HL-60 (cell line): ENCODE measurements around the gene TAGLN.

Experiments used
- DNase-seq, 2 experiments: peaks; one replicate each; pipeline ENCODE4 v3.0.0-alpha.2; 2010 to 2020; ENCODE audit warnings: low read depth in 1 of 2, low spot score in 1 of 2
- H3K27ac ChIP-seq: fragments of 250-450 bp; sonication (Bioruptor Pico); replicated peaks from 2 replicates; pipeline ENCODE4 v1.5.1; 2020; ENCODE audit warnings: mild to moderate bottlenecking, moderate library complexity
- H3K27me3 ChIP-seq: fragments of 250-450 bp; sonication (Bioruptor Pico); 2 replicates; pipeline ENCODE4 v1.5.1; 2021; ENCODE audit warnings: mild to moderate bottlenecking, moderate library complexity; ENCODE audit not compliant: insufficient read depth, poor library complexity, severe bottlenecking
- H3K4me3 ChIP-seq: replicated peaks from 2 replicates; pipeline ENCODE4 v1.5.1; 2011; ENCODE audit warnings: mild to moderate bottlenecking, control low read depth, low read length; ENCODE audit not compliant: insufficient read depth
- CTCF ChIP-seq: IDR thresholded peaks from one replicate; pipeline ENCODE4 v1.5.1; 2011; ENCODE audit warnings: low read length, control low read depth, inconsistent platforms; ENCODE audit not compliant: insufficient read depth
- GABPA ChIP-seq: IDR thresholded peaks from 2 replicates; pipeline ENCODE4 v1.6.1; 2012; ENCODE audit warnings: low read depth
- POLR2AphosphoS5 ChIP-seq: IDR thresholded peaks from 2 replicates; pipeline ENCODE4 v1.6.1; 2012; ENCODE audit warnings: low read depth
- REST ChIP-seq: IDR thresholded peaks from 2 replicates; pipeline ENCODE4 v1.6.1; 2012; ENCODE audit warnings: low read depth; ENCODE audit not compliant: insufficient replicate concordance
- SPI1 ChIP-seq: IDR thresholded peaks from 2 replicates; pipeline ENCODE4 v1.6.1; 2012; ENCODE audit warnings: low read depth, mild to moderate bottlenecking, borderline replicate concordance

TAGLN gene

GRCh38 chr11:117221775-117222517 lies 22.8 kb downstream of the TAGLN start:
- Histone ChIP-seq H3K27me3 (no peaks in the 10 kb centered on the region), H3K4me3 (no peak overlapping the region), H3K27ac (no peak overlapping the region)
- TF ChIP-seq GABPA (no peak), POLR2AphosphoS5 (no peak), CTCF (no peak), SPI1 (no peak), REST (no peak)
- no peak for DNase-seq

GRCh38 chr11:117222991-117223740 lies 24.0 kb downstream of the TAGLN start:
- DNase-seq, result no peak
- no peak overlapping the region for H3K27ac ChIP-seq

GRCh38 chr11:117223741-117224689 lies 24.8 kb downstream of the TAGLN start:
- no peak overlapping the region for H3K4me3 ChIP-seq
- H3K27ac ChIP-seq, result no peak overlapping the region
- H3K27me3 ChIP-seq, result no peaks in the 10 kb centered on the region
- no peak for DNase-seq
- TF ChIP-seq POLR2AphosphoS5 (no peak), REST (no peak), GABPA (no peak), SPI1 (no peak), CTCF (no peak)

More at GRCh38 chr11:117222991-117223740, 24.0 kb downstream of the TAGLN start:
- TF ChIP-seq GABPA (no peak), SPI1 (no peak), CTCF (no peak)
- no peaks in the 10 kb centered on the region for H3K27me3 ChIP-seq
- no peak overlapping the region for H3K4me3 ChIP-seq
